Caco-2 (cell line): Measurements from ENCODE around the gene UGT1A5. TPM values are rescaled to one million over a fixed set of nuclear protein-coding genes. Genes with fewer than 3 reads are reported as not detected.

Experiments
- BruUV-seq: library from RNA; stranded (reverse); fragments of 400-500 nt; replicated peaks from 2 replicates; lab custom pipeline; 2021; lab: Mats Ljungman, UMichigan
- CTCF ChIA-PET: fragments of 300-600 bp; sonication (Branson Sonifier 250); formaldehyde crosslinking; loops from one replicate; lab custom pipeline; 2022; ENCODE audit warnings: antibody characterized with exemption; lab: Charles Lee
- POLR2A ChIA-PET: fragments of 300-600 bp; sonication (Branson Sonifier 250); formaldehyde crosslinking; loops from one replicate; lab custom pipeline; 2022; ENCODE audit warnings: antibody characterized with exemption; lab: Charles Lee
- DNase-seq, 2 experiments: peaks; one replicate each; pipeline versions ENCODE4 v3.0.0 to v3.0.0-alpha.2; 2020 to 2022
- H3K27me3 ChIP-seq: replicated peaks from 2 replicates; pipeline ENCODE4 v1.6.0; 2011; ENCODE audit warnings: low read length; ENCODE audit not compliant: control insufficient read depth, insufficient read depth
- H3K36me3 ChIP-seq: 2 replicates; pipeline ENCODE4 v1.5.1; 2011; ENCODE audit warnings: low read length; ENCODE audit not compliant: control insufficient read depth, insufficient read depth
- H3K4me1 ChIP-seq: fragments of 250-450 bp; sonication (Bioruptor Pico); 2 replicates; pipeline ENCODE4 v1.5.1; 2020; ENCODE audit warnings: mild to moderate bottlenecking
- H3K4me3 ChIP-seq: 2 replicates; pipeline ENCODE4 v1.5.1; 2011; ENCODE audit warnings: low read depth, mild to moderate bottlenecking, control low read depth, low read length
- H3K9me3 ChIP-seq: fragments of 250-450 bp; sonication (Bioruptor Pico); 2 replicates; pipeline ENCODE4 v1.5.1; 2020; ENCODE audit warnings: mild to moderate bottlenecking, moderate library complexity
- H3K27ac Mint-ChIP-seq: one replicate; pipeline ENCODE4 v1.8.0; 2022; ENCODE audit warnings: mixed read lengths; ENCODE audit not compliant: unreplicated experiment
- H3K27me3 Mint-ChIP-seq: one replicate; pipeline ENCODE4 v1.8.0; 2022; ENCODE audit warnings: mixed read lengths; ENCODE audit not compliant: insufficient read depth, unreplicated experiment
- H3K36me3 Mint-ChIP-seq: one replicate; pipeline ENCODE4 v1.8.0; 2022; ENCODE audit warnings: mild to moderate bottlenecking, mixed read lengths; ENCODE audit not compliant: insufficient read depth, unreplicated experiment
- H3K4me1 Mint-ChIP-seq: one replicate; pipeline ENCODE4 v1.8.0; 2022; ENCODE audit warnings: low read depth, mixed read lengths; ENCODE audit not compliant: unreplicated experiment
- H3K4me3 Mint-ChIP-seq: one replicate; pipeline ENCODE4 v1.8.0; 2022; ENCODE audit warnings: mild to moderate bottlenecking, moderate library complexity, mixed read lengths; ENCODE audit not compliant: unreplicated experiment
- H3K9me3 Mint-ChIP-seq: one replicate; pipeline ENCODE4 v1.8.0; 2022; ENCODE audit warnings: mixed read lengths; ENCODE audit not compliant: unreplicated experiment
- CTCF ChIP-seq, 2 experiments: fragments of 200-600 bp in 1 of 2; IDR thresholded peaks; 1 replicate in 1 of 2; 2 replicates in 1 of 2; pipeline versions ENCODE4 v1.5.1 to v1.8.0; 2011 to 2022; ENCODE audit warnings: antibody characterized with exemption in 1 of 2, control low read depth in 1 of 2, inconsistent platforms in 1 of 2, low read depth in 1 of 2, low read length in 1 of 2, mild to moderate bottlenecking in 1 of 2, moderate library complexity in 1 of 2; ENCODE audit not compliant: insufficient read depth in 1 of 2, severe bottlenecking in 1 of 2, unreplicated experiment in 1 of 2
- intact Hi-C: fragments of 100-400 bp; cut with micrococcal nuclease; formaldehyde crosslinking; loops from one replicate; pipeline ENCODE4 v1.10.0; 2022; ENCODE audit not compliant: unreplicated experiment
- total RNA-seq: library from RNA; stranded (reverse); gene quantifications from 2 replicates; pipeline ENCODE4 v1.2.3, GENCODE V29; 2022

Gene UGT1A5
- total RNA-seq, 1 experiment from 2014 or later = 1.2 TPM

- no peak for DNase-seq
- Histone ChIP-seq H3K9me3 (no peaks in the 10 kb centered on the region), H3K27me3 (no peaks in the 10 kb centered on the region), H3K4me1 (no peaks in the 10 kb centered on the region), H3K36me3 (no peaks in the 10 kb centered on the region), H3K4me3 (no peak overlapping the region)
- Mint-ChIP-seq H3K36me3 (no peaks in the 10 kb centered on the region), H3K27me3 (no peaks in the 10 kb centered on the region), H3K4me1 (no peaks in the 10 kb centered on the region), H3K9me3 (no peaks in the 10 kb centered on the region), H3K27ac (no peak overlapping the region), H3K4me3 (no peak overlapping the region)
- POLR2A ChIA-PET = no interaction called here
- TF ChIP-seq CTCF (IDR thresholded peaks at IDR 0.05; ENCODE audit: insufficient read depth in 1 of 2, low read depth in 1 of 2, low read length in 1 of 2, severe bottlenecking in 1 of 2, unreplicated experiment in 1 of 2) = no peak
- no TSS peak for BruUV-seq
- CTCF ChIA-PET = interaction anchor here (0.7 kb wide), 1 partner anchor 136 kb away, joined by 3 read pairs; no protein-coding TSS in a partner anchor
- intact Hi-C loops = no loop called here
These were observed 80.0 kb downstream of the UGT1A5 start for GRCh38 chr2:233792720-233793119.

DNA sequence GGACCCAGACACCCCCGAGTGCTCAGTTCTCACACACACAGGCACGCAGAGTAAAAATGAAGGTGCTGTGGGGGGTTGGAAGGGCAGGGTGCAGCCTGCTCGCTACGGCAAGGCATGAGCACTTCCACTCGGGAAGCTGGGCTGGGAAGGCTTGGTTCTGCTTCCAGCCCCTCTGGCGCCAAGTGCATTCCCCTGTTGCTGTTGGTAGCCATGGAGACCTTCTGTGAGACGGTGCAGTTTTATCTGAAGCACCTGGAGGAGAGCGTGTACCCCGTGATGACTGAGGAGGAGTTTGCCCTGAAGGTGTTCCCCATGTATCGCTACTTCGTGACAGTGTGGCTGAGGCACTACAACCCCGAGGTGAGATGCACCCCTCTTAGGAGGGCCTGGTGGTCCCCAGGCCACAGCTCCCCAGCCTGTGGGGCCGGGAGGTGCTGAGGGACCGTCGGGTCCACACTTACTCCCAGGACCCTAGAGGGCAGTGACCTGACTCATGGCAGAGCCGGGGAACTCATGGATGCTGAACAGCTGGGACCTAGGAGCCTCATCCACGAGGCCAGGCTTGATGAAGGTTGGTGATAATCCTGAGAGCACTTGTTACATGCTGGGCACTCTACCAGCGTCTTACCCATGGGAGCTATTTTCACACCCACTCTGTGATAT is 80.9 kb downstream of the UGT1A5 start:
- Histone ChIP-seq H3K4me3 (no peak overlapping the region), H3K4me1 (no peaks in the 10 kb centered on the region), H3K36me3 (no peaks in the 10 kb centered on the region), H3K27me3 (no peaks in the 10 kb centered on the region), H3K9me3 (no peaks in the 10 kb centered on the region)
- no peak for DNase-seq
- no peak overlapping the region for H3K4me3 Mint-ChIP-seq
- ChIA-PET POLR2A (no interaction called here), CTCF (no interaction called here)
- intact Hi-C loops = no loop called here
- H3K36me3 Mint-ChIP-seq = no peaks in the 10 kb centered on the region
- H3K9me3 Mint-ChIP-seq = no peaks in the 10 kb centered on the region
- no peaks in the 10 kb centered on the region for H3K27me3 Mint-ChIP-seq
- BruUV-seq = no TSS peak
- no peak overlapping the region for H3K27ac Mint-ChIP-seq
- H3K4me1 Mint-ChIP-seq = no peaks in the 10 kb centered on the region
- TF ChIP-seq CTCF (IDR thresholded peaks at IDR 0.05; ENCODE audit: insufficient read depth in 1 of 2, low read depth in 1 of 2, low read length in 1 of 2, severe bottlenecking in 1 of 2, unreplicated experiment in 1 of 2) = no peak

DNA sequence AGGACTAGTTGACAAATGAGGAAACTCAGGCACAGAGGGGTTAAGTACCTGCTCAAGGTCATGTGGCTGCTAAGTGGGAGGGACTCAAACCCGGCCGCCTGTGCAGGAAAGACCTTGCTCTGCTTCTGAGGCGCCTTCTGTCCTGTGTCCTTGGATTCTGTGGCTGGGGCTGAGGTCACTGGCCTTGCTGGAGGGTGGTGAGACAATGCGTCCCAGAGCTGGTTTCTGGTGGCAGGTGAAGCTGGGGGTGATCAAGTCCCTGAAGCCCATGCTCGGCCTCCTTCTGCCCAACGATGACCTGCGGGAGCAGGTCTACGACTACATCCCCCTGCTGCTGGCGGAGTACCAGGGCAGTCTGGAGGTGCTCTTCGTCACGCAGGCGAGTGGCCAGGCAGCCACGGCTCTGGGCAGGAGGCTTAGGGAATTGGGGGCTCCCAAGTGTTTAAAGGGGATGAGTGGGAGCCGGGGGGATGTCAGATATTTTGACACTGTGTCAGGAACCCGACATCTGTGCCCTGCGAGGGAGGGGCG is 81.5 kb downstream of the UGT1A5 start:
- no peaks in the 10 kb centered on the region for H3K4me1 ChIP-seq
- TF ChIP-seq CTCF (IDR thresholded peaks at IDR 0.05; ENCODE audit: insufficient read depth in 1 of 2, low read depth in 1 of 2, low read length in 1 of 2, severe bottlenecking in 1 of 2, unreplicated experiment in 1 of 2) = no peak
- Mint-ChIP-seq H3K36me3 (no peaks in the 10 kb centered on the region), H3K27ac (no peak overlapping the region), H3K9me3 (no peaks in the 10 kb centered on the region), H3K4me3 (no peak overlapping the region), H3K27me3 (no peaks in the 10 kb centered on the region), H3K4me1 (no peaks in the 10 kb centered on the region)
- H3K27me3 ChIP-seq = no peaks in the 10 kb centered on the region
- no TSS peak for BruUV-seq
- intact Hi-C loops = no loop called here
- DNase-seq = no peak
- H3K36me3 ChIP-seq = no peaks in the 10 kb centered on the region
- no peaks in the 10 kb centered on the region for H3K9me3 ChIP-seq
- CTCF ChIA-PET = no interaction called here
- POLR2A ChIA-PET = no interaction called here
- no peak overlapping the region for H3K4me3 ChIP-seq
